ENCODE results near the gene PLXNA4. TPM values are rescaled to one million over a fixed set of nuclear protein-coding genes. Genes with fewer than 3 reads are reported as not detected.

The PLXNA4 gene
- total and polyA plus RNA-seq, 3 donors from 2014 or later: 3.4 to 5.5 (median 3.8) TPM

- no peaks in the 10 kb centered on the region for H3K9me3 ChIP-seq
- no peak for DNase-seq
- H3K4me3 ChIP-seq: no peak overlapping the region
- H3K27me3 ChIP-seq: no peaks in the 10 kb centered on the region
- H3K36me3 ChIP-seq (ENCODE audit: low read depth, missing control alignments): no peaks in the 10 kb centered on the region
- no peaks in the 10 kb centered on the region for H3K4me1 ChIP-seq
- TF ChIP-seq POLR2A (IDR thresholded peaks at IDR 0.05) (no peak), CTCF (IDR thresholded peaks at IDR 0.05) (no peak)
- H3K27ac ChIP-seq: no peak overlapping the region
- 87 to 91% methylated on average over 11 of the region's 11 CpGs for WGBS, 2 donors
- intact Hi-C loops (cut with DNase I; ENCODE audit: low total_unique reads): no loop called here
Observed at GRCh38 chr7:132410861-132411541, 165.3 kb downstream of the PLXNA4 start.

- Histone ChIP-seq H3K36me3 (ENCODE audit: low read depth, missing control alignments) (no peaks in the 10 kb centered on the region), H3K27me3 (no peaks in the 10 kb centered on the region), H3K4me1 (no peaks in the 10 kb centered on the region), H3K27ac (no peak overlapping the region), H3K9me3 (no peaks in the 10 kb centered on the region), H3K4me3 (no peak overlapping the region)
- WGBS, 2 donors: 65 to 74% methylated on average over 7 of the region's 7 CpGs
- TF ChIP-seq CTCF (IDR thresholded peaks at IDR 0.05) (no peak), POLR2A (IDR thresholded peaks at IDR 0.05) (no peak)
- no peak for DNase-seq
- intact Hi-C loops (cut with DNase I; ENCODE audit: low total_unique reads): no loop called here
Observed at GRCh38 chr7:132410385-132410784, 165.9 kb downstream of the PLXNA4 start.

GRCh38 chr7:132407764-132408163 is 168.5 kb downstream of the PLXNA4 start:
- Histone ChIP-seq H3K27me3 (no peaks in the 10 kb centered on the region), H3K36me3 (ENCODE audit: low read depth, missing control alignments) (no peaks in the 10 kb centered on the region), H3K27ac (no peak overlapping the region), H3K9me3 (no peaks in the 10 kb centered on the region), H3K4me3 (no peak overlapping the region), H3K4me1 (peaks cover 15% of the 10 kb centered on the region)
- no peak for DNase-seq
- TF ChIP-seq CTCF (IDR thresholded peaks at IDR 0.05) (no peak), POLR2A (IDR thresholded peaks at IDR 0.05) (no peak)
- intact Hi-C loops (cut with DNase I; ENCODE audit: low total_unique reads): loop anchor here (10.0 kb wide), 1 partner anchor 77 kb away; no protein-coding TSS in a partner anchor
- WGBS, 2 donors: 51 to 60% methylated on average over 2 of the region's 2 CpGs

GRCh38 chr7:132406039-132406438 is 170.2 kb downstream of the PLXNA4 start:
- 90 to 93% methylated on average over 4 of the region's 4 CpGs for WGBS, 2 donors
- DNase-seq: no peak
- Histone ChIP-seq H3K36me3 (ENCODE audit: low read depth, missing control alignments) (no peaks in the 10 kb centered on the region), H3K9me3 (no peaks in the 10 kb centered on the region), H3K27ac (no peak overlapping the region), H3K4me3 (no peak overlapping the region), H3K27me3 (no peaks in the 10 kb centered on the region), H3K4me1 (peaks cover 32% of the 10 kb centered on the region)
- intact Hi-C loops (cut with DNase I; ENCODE audit: low total_unique reads): loop anchor here (10.0 kb wide), 1 partner anchor 79 kb away; no protein-coding TSS in a partner anchor
- TF ChIP-seq POLR2A (IDR thresholded peaks at IDR 0.05) (no peak), CTCF (IDR thresholded peaks at IDR 0.05) (no peak)

GRCh38 chr7:132404261-132404660 is 172.0 kb downstream of the PLXNA4 start:
- Histone ChIP-seq H3K27ac (no peak overlapping the region), H3K4me1 (peaks cover 44% of the 10 kb centered on the region), H3K36me3 (ENCODE audit: low read depth, missing control alignments) (no peaks in the 10 kb centered on the region), H3K4me3 (no peak overlapping the region), H3K9me3 (no peaks in the 10 kb centered on the region), H3K27me3 (no peaks in the 10 kb centered on the region)
- DNase-seq: no peak
- no peak for TF ChIP-seq CTCF (IDR thresholded peaks at IDR 0.05)
- no peak for TF ChIP-seq POLR2A (IDR thresholded peaks at IDR 0.05)
- intact Hi-C loops (cut with DNase I; ENCODE audit: low total_unique reads): loop anchor here (10.0 kb wide), 1 partner anchor 81 kb away; no protein-coding TSS in a partner anchor
- WGBS, 2 donors: 70 to 93% methylated on average over 2 to 3 of the region's 3 CpGs
